Measurements from ENCODE around the gene SORBS1.

Gene SORBS1

GRCh38 chr10:95405655-95406054 is 155.5 kb downstream of the SORBS1 start:
- no peak for DNase-seq

GRCh38 chr10:95404864-95405263 is 156.3 kb downstream of the SORBS1 start:
- no peak for DNase-seq

- no peak for DNase-seq
Measured at GRCh38 chr10:95404462-95404858, 156.7 kb downstream of the SORBS1 start.

- DNase-seq, result no peak
Measured at GRCh38 chr10:95403700-95404461, 157.3 kb downstream of the SORBS1 start.

- no peak for DNase-seq
Measured at GRCh38 chr10:95401704-95402469, 159.3 kb downstream of the SORBS1 start.

- DNase-seq, result no peak
Measured at GRCh38 chr10:95400787-95401186, 160.4 kb downstream of the SORBS1 start.

GRCh38 chr10:95399183-95399582 is 162.0 kb downstream of the SORBS1 start:
- no peak for DNase-seq

- DNase-seq, result no peak
Measured at GRCh38 chr10:95397747-95398146, 163.4 kb downstream of the SORBS1 start.

- DNase-seq, result no peak
Measured at GRCh38 chr10:95395947-95396449, 165.2 kb downstream of the SORBS1 start.

- DNase-seq, result no peak
Measured at GRCh38 chr10:95394161-95394880, 166.8 kb downstream of the SORBS1 start.

GRCh38 chr10:95392681-95393164 is 168.4 kb downstream of the SORBS1 start:
- no peak for DNase-seq

- no peak for DNase-seq
Measured at GRCh38 chr10:95392217-95392584, 169.0 kb downstream of the SORBS1 start.

GRCh38 chr10:95391581-95392216 is 169.5 kb downstream of the SORBS1 start:
- DNase-seq, result peak; percentile 30

- no peak for DNase-seq
Measured at GRCh38 chr10:95391164-95391563, 170.0 kb downstream of the SORBS1 start.

GRCh38 chr10:95389982-95390381 is 171.2 kb downstream of the SORBS1 start:
- no peak for DNase-seq

GRCh38 chr10:95389176-95389575 is 172.0 kb downstream of the SORBS1 start:
- DNase-seq, result no peak

GRCh38 chr10:95388539-95388938 is 172.6 kb downstream of the SORBS1 start:
- DNase-seq, result no peak

GRCh38 chr10:95388109-95388471 is 173.1 kb downstream of the SORBS1 start:
- no peak for DNase-seq

- DNase-seq, result no peak
Measured at GRCh38 chr10:95384011-95384704, 177.0 kb downstream of the SORBS1 start.

GRCh38 chr10:95382596-95382995 is 178.6 kb downstream of the SORBS1 start:
- DNase-seq, result no peak

- DNase-seq, result no peak
Measured at GRCh38 chr10:95382174-95382573, 179.0 kb downstream of the SORBS1 start.

GRCh38 chr10:95377950-95378349 is 183.2 kb downstream of the SORBS1 start:
- no peak for DNase-seq
